ENCODE results near the gene KCNQ5.
"Not testable (repeated sequence)": the region's sequence is repeated elsewhere in the genome, so short reads cannot be mapped to it uniquely, and the experiment has no call there.

KCNQ5 gene

DNA sequence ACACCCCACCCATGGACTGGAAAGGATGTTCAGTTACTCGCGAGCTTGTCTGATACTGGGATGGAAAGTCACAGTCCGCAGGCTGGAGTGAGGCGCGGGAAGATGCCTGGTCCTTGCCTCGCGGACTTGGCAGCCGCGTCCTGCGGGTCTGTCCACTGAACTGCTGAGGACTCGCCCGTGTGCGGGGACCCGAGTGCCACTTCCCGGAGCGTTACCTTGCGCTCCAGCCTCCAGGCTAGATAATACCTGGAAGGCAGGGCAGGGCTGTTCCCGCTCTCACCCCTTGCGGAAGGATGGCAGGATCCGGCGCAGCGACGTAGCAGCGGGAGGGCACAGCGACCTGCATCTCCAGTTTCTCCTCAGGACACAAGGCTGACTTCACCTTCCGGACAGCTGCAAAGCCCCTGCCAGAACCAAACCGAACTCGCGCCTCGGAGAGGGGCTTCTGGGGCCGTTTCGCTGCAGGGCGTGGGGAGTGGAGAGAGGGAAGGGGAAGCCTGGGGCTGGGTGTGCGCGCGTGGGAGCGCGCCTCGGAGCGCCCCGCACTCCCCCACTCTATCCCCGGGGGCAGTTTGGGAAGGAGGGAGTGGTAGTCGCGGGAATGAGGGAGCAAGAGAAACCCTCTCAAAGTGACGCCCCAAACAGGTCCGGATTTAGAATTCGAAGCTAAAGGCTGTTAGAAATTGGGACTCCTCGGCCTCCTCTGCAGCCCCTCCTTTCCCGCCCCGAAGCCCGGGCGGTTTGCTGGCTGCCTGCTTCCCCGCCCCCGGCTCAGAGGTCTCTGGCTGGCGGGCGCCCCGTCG, at the start of gene KCNQ5:
Gene KCNQ5, plus strand, starts transcription at position 774 of the 803 bp plus-strand sequence.
- Mint-ChIP-seq H3K36me3 (ENCODE audit: low read depth) (peaks cover 19% of the 10 kb centered on the region), H3K9me3 (no peaks in the 10 kb centered on the region), H3K27ac (peak within 1 kb of the TSS; percentile 98), H3K4me1 (peaks cover 71% of the 10 kb centered on the region), H3K27me3 (no peaks in the 10 kb centered on the region), H3K4me3 (peak within 1 kb of the TSS; percentile 95)
- DNase-seq, result peak; percentile 48
- peak; percentile 1 for ATAC-seq

DNA sequence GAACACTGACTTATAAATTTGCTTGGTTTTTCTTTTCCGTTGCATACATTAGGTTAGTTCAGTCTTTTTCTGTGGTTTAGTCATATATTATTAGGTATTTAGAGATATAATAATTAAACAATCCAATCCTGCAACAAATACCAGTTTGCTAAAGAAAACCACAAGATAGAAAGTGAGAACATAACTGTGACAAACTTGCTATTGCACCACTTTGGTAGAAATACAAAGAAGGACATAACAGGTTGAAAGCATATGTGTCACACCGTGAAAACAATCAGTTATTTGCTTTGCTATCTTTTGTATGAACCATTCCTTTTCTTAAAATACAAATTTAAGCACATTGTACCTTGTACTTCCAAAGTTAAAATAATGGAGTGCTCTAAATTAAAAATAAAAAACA, 42.0 kb upstream of the KCNQ5 start:
- Mint-ChIP-seq H3K36me3 (ENCODE audit: low read depth) (peaks cover 3% of the 10 kb centered on the region), H3K4me3 (no peak overlapping the region), H3K27ac (no peak overlapping the region), H3K9me3 (no peaks in the 10 kb centered on the region), H3K27me3 (no peaks in the 10 kb centered on the region), H3K4me1 (peaks cover 2% of the 10 kb centered on the region)
- DNase-seq (no peak), ATAC-seq (no peak)

DNA sequence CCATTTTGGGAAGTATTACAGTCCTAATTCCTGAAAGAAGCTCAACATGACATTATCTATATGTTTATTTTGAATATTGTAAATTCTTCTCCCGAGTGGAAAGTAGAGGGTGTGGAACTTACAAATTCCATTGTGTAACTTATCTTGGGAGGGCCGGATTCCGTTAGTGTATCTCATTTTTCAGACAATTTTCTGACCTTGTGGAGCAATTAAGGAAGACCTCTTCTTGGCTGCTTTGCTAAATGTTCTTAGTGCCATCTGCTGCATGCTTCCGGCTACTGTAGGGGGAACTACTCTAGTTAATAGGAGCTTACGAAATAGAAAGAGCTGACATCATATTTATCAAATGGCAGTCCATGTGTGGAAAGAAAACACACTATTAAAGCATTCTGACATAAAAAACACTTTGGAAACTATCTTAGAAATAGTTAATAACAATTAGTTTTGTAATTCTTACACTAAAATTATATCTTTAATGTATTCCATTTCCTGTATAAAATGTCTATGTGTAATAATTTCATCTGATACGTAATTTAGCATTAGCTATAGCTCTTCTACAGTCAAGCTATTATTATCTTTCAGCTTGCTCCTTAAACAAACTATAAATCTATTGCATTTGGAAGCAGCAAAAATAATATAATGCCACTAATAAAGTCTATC, 41.5 kb upstream of the KCNQ5 start:
- H3K27me3 Mint-ChIP-seq, result no peaks in the 10 kb centered on the region
- no peak for DNase-seq
- H3K4me3 Mint-ChIP-seq, result no peak overlapping the region
- ATAC-seq, result no peak
- peaks cover 2% of the 10 kb centered on the region for H3K4me1 Mint-ChIP-seq
- no peaks in the 10 kb centered on the region for H3K9me3 Mint-ChIP-seq
- peaks cover 3% of the 10 kb centered on the region for H3K36me3 Mint-ChIP-seq (ENCODE audit: low read depth)
- H3K27ac Mint-ChIP-seq, result no peak overlapping the region

GRCh38 chr6:72580950-72581349, 40.9 kb upstream of the KCNQ5 start:
- ATAC-seq; H3K27me3 Mint-ChIP-seq; H3K4me1 Mint-ChIP-seq; DNase-seq; H3K9me3 Mint-ChIP-seq; H3K4me3 Mint-ChIP-seq; H3K27ac Mint-ChIP-seq; H3K36me3 Mint-ChIP-seq (ENCODE audit: low read depth): not testable (repeated sequence)

DNA sequence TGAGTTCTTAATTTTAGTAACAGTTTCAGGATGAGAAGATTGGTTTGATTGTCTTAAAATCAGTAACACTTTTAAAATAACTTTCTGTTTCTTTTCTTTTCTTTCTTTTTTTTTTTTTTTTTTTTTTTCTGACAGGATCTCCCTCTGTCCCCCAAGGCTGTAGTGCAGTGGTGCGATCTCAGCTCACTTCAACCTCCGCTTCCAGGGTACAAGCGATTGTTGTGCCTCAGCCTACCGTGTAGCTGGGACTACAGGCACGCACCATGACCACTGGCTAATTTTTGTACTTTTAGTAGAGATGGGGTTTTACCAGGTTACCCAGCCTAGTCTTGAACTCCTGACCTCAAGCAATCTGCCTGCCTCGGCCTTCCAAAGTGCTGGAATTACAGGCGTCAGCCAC, 33.7 kb upstream of the KCNQ5 start:
- ATAC-seq (no peak), DNase-seq (no peak)
- Mint-ChIP-seq H3K4me3 (no peak overlapping the region), H3K4me1 (peaks cover 5% of the 10 kb centered on the region), H3K27ac (no peak overlapping the region), H3K36me3 (ENCODE audit: low read depth) (no peaks in the 10 kb centered on the region), H3K9me3 (no peaks in the 10 kb centered on the region), H3K27me3 (no peaks in the 10 kb centered on the region)

GRCh38 chr6:72589096-72589495, 32.8 kb upstream of the KCNQ5 start:
- Mint-ChIP-seq H3K36me3 (ENCODE audit: low read depth) (no peaks in the 10 kb centered on the region), H3K4me3 (no peak overlapping the region), H3K4me1 (peaks cover 5% of the 10 kb centered on the region), H3K27ac (no peak overlapping the region), H3K27me3 (no peaks in the 10 kb centered on the region), H3K9me3 (no peaks in the 10 kb centered on the region)
- no peak for DNase-seq
- ATAC-seq, result no peak

- Mint-ChIP-seq H3K36me3 (ENCODE audit: low read depth) (no peaks in the 10 kb centered on the region), H3K9me3 (no peaks in the 10 kb centered on the region), H3K27me3 (peaks cover 8% of the 10 kb centered on the region), H3K4me1 (peaks cover 3% of the 10 kb centered on the region), H3K27ac (no peak overlapping the region), H3K4me3 (no peak overlapping the region)
- DNase-seq (no peak), ATAC-seq (no peak)
Measured at GRCh38 chr6:72595812-72596211, 26.1 kb upstream of the KCNQ5 start.

GRCh38 chr6:72616406-72617015, 5.4 kb upstream of the KCNQ5 start:
- ATAC-seq, result no peak
- Mint-ChIP-seq H3K9me3 (no peaks in the 10 kb centered on the region), H3K4me3 (no peak overlapping the region)

DNA sequence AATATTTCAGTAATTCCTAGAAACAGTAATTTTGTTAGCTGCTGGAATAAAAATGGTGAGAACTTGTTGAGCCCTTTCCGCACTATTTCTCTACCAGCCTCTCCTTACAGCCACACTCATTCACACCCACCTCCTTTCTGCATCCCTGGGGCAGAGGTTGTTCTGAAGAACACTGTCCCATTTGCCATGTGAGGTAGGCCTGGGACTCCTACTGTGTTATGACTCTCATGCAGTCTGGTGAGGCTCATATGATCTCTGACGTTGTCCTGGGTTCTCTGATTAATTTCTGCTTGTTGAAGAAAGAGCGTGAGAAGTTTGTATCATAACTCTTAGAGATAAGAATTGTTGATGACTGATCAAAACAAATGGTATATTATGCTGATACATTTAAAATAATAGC, 4.1 kb upstream of the KCNQ5 start:
- H3K4me3 Mint-ChIP-seq, result no peak overlapping the region
- H3K36me3 Mint-ChIP-seq (ENCODE audit: low read depth), result no peaks in the 10 kb centered on the region
- ATAC-seq (no peak), DNase-seq (no peak)
- H3K27ac Mint-ChIP-seq, result no peak overlapping the region
- no peaks in the 10 kb centered on the region for H3K27me3 Mint-ChIP-seq
- peaks cover 51% of the 10 kb centered on the region for H3K4me1 Mint-ChIP-seq
- no peaks in the 10 kb centered on the region for H3K9me3 Mint-ChIP-seq

More at GRCh38 chr6:72616406-72617015, 5.4 kb upstream of the KCNQ5 start:
- peaks cover 51% of the 10 kb centered on the region for H3K4me1 Mint-ChIP-seq
- H3K36me3 Mint-ChIP-seq (ENCODE audit: low read depth), result no peaks in the 10 kb centered on the region
- H3K27ac Mint-ChIP-seq, result no peak overlapping the region
- no peaks in the 10 kb centered on the region for H3K27me3 Mint-ChIP-seq
- DNase-seq, result no peak

DNA sequence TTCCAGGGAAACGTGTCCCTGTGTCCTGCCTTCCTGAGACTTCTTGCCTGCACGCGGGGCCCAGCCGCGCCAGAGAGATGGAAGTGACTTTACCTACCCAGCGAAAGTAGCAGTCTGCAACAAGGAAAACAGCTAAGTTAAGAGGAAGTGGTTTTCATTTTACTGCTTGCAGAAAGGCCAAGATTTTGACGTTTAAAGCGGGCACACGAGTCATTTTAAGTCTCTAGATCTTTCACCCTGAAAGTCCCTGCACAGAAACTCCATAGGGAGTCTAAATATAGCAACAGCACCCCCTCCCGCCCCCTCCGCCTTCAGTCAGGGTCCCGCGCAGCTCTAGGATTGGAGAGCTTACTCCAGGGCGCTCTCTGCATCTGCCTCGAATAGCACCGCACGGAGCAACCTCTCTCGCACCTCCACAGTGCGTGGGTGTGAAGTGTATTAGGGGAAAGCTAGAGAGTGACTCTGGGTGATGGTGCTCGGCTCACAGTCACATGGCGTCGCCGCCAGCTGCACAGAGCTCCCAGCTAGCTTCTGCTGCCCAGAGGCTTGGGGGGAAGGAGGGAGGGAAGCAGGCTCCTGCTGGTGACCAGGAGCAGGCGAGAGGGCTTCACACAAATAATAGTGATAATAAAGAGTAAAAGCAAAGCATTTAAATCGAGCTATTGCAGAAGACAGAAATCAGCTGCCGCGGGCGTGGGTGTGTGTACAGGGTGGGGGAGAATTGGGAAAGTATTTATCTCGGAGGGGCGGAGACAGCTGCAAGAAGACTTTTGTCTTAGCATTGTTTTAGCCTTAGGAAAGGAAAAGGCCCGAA, 1.8 kb upstream of the KCNQ5 start:
- H3K4me1 Mint-ChIP-seq, result peaks cover 62% of the 10 kb centered on the region
- DNase-seq (peak; percentile 85), ATAC-seq (peak; percentile 84)
- peaks cover 10% of the 10 kb centered on the region for H3K36me3 Mint-ChIP-seq (ENCODE audit: low read depth)
- H3K27me3 Mint-ChIP-seq, result no peaks in the 10 kb centered on the region
- peak overlapping the region; percentile 87 for H3K4me3 Mint-ChIP-seq
- no peaks in the 10 kb centered on the region for H3K9me3 Mint-ChIP-seq
- peak overlapping the region; percentile 98 for H3K27ac Mint-ChIP-seq

GRCh38 chr6:72620871-72621290, 983 bp upstream of the KCNQ5 start:
- H3K27ac Mint-ChIP-seq, result peak overlapping the region; percentile 98
- peaks cover 69% of the 10 kb centered on the region for H3K4me1 Mint-ChIP-seq
- DNase-seq, result peak; percentile 24

DNA sequence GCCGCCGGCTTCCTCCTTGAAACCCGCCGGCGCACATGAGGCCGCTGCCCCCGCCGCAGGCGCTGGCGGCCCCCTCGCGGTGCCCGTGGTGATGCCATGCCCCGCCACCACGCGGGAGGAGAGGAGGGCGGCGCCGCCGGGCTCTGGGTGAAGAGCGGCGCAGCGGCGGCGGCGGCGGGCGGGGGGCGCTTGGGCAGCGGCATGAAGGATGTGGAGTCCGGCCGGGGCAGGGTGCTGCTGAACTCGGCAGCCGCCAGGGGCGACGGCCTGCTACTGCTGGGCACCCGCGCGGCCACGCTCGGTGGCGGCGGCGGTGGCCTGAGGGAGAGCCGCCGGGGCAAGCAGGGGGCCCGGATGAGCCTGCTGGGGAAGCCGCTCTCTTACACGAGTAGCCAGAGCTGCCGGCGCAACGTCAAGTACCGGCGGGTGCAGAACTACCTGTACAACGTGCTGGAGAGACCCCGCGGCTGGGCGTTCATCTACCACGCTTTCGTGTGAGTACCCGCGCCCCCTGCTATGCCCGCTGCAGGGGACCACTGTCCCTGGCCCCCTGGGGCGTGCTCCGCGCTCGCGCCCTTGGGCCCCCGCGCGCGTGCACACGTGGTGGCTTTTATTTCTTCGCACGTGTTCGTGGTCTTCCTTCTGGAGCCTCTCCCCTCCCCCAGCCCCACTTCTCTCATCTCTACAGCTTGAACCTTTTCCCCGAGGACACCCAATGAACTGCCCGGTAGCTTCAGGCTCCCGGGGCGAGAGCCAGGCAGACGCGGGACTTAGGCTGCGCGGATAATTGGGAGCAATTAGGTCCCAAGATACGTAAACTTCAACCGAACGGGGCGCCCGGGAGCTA, 453 bp downstream of the KCNQ5 start:
- Mint-ChIP-seq H3K9me3 (no peaks in the 10 kb centered on the region), H3K4me1 (peaks cover 76% of the 10 kb centered on the region), H3K4me3 (peak overlapping the region; percentile 95), H3K36me3 (ENCODE audit: low read depth) (peaks cover 25% of the 10 kb centered on the region), H3K27me3 (no peaks in the 10 kb centered on the region), H3K27ac (peak overlapping the region; percentile 98)
- ATAC-seq (peak; percentile 7), DNase-seq (peak; percentile 64)

More at GRCh38 chr6:72620871-72621290, 983 bp upstream of the KCNQ5 start:
- Mint-ChIP-seq H3K4me3 (peak overlapping the region; percentile 87), H3K9me3 (no peaks in the 10 kb centered on the region), H3K27me3 (no peaks in the 10 kb centered on the region), H3K36me3 (ENCODE audit: low read depth) (peaks cover 13% of the 10 kb centered on the region)
- no peak for ATAC-seq

DNA sequence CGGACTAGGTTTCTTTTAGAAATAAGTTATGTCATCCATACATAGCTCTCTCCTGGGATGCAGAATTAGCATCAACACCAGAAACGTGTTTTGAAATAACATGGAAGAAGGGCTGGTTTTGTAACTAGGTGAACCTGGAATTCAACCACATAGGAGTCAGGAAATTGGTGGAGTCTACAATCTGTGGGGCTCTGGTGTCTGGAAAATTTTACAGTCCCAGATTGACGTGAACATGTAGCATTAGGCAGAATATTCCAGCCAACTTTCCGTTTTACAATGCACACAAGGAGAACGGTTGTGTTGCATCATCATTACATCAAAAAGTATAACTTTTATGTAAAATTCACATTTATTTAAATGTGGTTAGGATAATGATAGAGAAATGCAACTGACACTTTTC, 1.9 kb downstream of the KCNQ5 start:
- Mint-ChIP-seq H3K36me3 (ENCODE audit: low read depth) (peaks cover 31% of the 10 kb centered on the region), H3K4me3 (peak overlapping the region; percentile 95), H3K4me1 (peaks cover 74% of the 10 kb centered on the region), H3K27me3 (no peaks in the 10 kb centered on the region), H3K9me3 (no peaks in the 10 kb centered on the region), H3K27ac (peak overlapping the region; percentile 98)
- DNase-seq, result no peak
- no peak for ATAC-seq
